ENCODE data around the gene PLXNA4.

The PLXNA4 gene

GRCh38 chr7:132393789-132394261, 182.4 kb downstream of the PLXNA4 start:
- TF ChIP-seq CTCF (IDR thresholded peaks at IDR 0.05): no peak

GRCh38 chr7:132392713-132393112, 183.6 kb downstream of the PLXNA4 start:
- TF ChIP-seq CTCF (IDR thresholded peaks at IDR 0.05): no peak

- no peak for TF ChIP-seq CTCF (IDR thresholded peaks at IDR 0.05)
These were observed 185.6 kb downstream of the PLXNA4 start for GRCh38 chr7:132390705-132391104.

GRCh38 chr7:132388688-132389087, 187.6 kb downstream of the PLXNA4 start:
- no peak for TF ChIP-seq CTCF (IDR thresholded peaks at IDR 0.05)

GRCh38 chr7:132387596-132387995, 188.7 kb downstream of the PLXNA4 start:
- TF ChIP-seq CTCF (IDR thresholded peaks at IDR 0.05): no peak

- TF ChIP-seq CTCF (IDR thresholded peaks at IDR 0.05): no peak
These were observed 190.0 kb downstream of the PLXNA4 start for GRCh38 chr7:132386201-132386681.

GRCh38 chr7:132383962-132384361, 192.3 kb downstream of the PLXNA4 start:
- no peak for TF ChIP-seq CTCF (IDR thresholded peaks at IDR 0.05)

Data from LNCAP (cell line).